GM10266 (cell line): ENCODE measurements around the gene CCR8.

Experiments
- DNase-seq: peaks from one replicate; pipeline ENCODE4 v3.0.0; 2012; ENCODE audit errors: extremely low spot score
- CTCF ChIP-seq: IDR thresholded peaks from 2 replicates; pipeline ENCODE4 v1.5.1; 2012; ENCODE audit warnings: mild to moderate bottlenecking, low read depth; ENCODE audit not compliant: control insufficient read depth, insufficient read depth; ENCODE audit errors: missing control alignments

Gene CCR8

GRCh38 chr3:39339086-39339485 is 9.6 kb downstream of the CCR8 start:
- no peak for DNase-seq
- TF ChIP-seq CTCF = no peak

GRCh38 chr3:39343076-39343717 is 13.7 kb downstream of the CCR8 start:
- no peak for DNase-seq
- no peak for TF ChIP-seq CTCF

GRCh38 chr3:39343760-39344159 is 14.3 kb downstream of the CCR8 start:
- no peak for TF ChIP-seq CTCF
- no peak for DNase-seq

GRCh38 chr3:39344746-39345344 is 15.3 kb downstream of the CCR8 start:
- no peak for TF ChIP-seq CTCF
- no peak for DNase-seq

- no peak for TF ChIP-seq CTCF
These were observed 17.5 kb downstream of the CCR8 start for GRCh38 chr3:39346785-39347585.

GRCh38 chr3:39347586-39347876 is 18.0 kb downstream of the CCR8 start:
- no peak for TF ChIP-seq CTCF
- DNase-seq = no peak

More at GRCh38 chr3:39346785-39347585, 17.5 kb downstream of the CCR8 start:
- DNase-seq = peak; percentile 14

- no peak for DNase-seq
- no peak for TF ChIP-seq CTCF
These were observed 19.6 kb downstream of the CCR8 start for GRCh38 chr3:39349080-39349479.
